NCI-H1436 (cell line): ENCODE measurements around the gene SCN1A.
"Not testable (repeated sequence)": the region's sequence is repeated elsewhere in the genome, so short reads cannot be mapped to it uniquely, and the experiment has no call there.

Source experiments
- DNase-seq: peaks from one replicate; lab custom pipeline; 2025; lab: John Stamatoyannopoulos, UW

SCN1A gene

GRCh38 chr2:166127217-166128155 lies at the start of gene SCN1A:
SCN1A (minus strand) TSS chr2:166128020; CDS start chr2:166073621, 54,399 bp downstream.
- peak; percentile 67 for DNase-seq

DNA sequence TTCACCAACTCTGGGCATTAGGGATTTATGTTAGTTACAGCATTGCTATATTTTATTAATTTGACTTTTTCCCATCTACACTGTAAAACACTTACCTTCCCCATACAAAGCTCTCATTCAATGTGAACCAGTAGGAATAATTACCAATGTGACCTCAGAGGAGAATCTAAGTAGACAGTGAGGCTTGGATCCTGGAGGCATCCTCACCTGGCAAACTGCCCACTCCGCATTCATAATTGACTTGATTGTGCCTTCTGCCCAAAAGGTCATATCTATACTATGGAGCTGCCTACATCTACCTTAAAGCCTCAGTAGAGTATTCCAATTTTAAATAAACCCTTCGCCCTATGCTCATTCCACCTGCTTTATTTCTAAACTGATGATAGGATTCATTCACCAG lies 45.4 kb upstream of the SCN1A start:
- no peak for DNase-seq

- DNase-seq = no peak
These were observed 43.4 kb upstream of the SCN1A start for GRCh38 chr2:166171216-166171615.

GRCh38 chr2:166170356-166170755 lies 42.5 kb upstream of the SCN1A start:
- DNase-seq = no peak

DNA sequence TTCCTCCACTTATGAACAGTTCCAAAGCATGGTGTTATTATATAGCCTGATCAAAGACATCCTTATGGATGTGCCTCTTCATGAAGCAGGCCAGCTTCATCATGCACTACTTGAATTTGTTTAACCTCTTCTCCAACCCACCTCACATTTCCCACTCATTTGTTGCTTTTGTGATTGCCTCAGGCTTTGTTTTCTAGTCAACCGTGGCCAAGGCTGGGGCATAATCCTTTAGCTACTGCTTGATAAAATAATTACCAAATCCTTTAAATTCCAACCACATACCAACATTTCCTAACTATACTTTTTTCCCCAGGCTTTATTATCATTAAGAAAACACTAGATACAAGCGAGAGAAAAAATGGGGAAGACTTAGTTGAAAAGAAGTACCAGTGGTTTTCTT lies 39.6 kb upstream of the SCN1A start:
- DNase-seq = no peak

DNA sequence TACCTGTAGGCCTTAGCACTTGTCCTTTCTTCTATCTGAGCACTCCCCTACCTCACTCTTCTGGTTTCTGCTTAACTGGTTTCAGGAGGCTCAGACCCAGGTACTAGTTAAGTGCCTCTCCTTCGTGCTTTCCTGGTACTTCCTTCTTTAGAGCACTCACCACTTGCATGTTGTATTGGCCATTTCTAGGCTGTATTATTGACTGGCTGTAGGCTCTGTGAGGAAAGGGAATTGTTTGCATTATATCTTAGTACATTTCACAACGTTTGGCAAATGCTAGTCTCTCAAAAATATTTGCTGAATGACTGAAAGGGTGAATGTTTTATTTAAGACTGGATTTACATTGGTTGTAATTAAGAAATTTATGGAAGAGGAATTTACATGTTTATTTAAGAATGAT lies 36.0 kb upstream of the SCN1A start:
- no peak for DNase-seq

DNA sequence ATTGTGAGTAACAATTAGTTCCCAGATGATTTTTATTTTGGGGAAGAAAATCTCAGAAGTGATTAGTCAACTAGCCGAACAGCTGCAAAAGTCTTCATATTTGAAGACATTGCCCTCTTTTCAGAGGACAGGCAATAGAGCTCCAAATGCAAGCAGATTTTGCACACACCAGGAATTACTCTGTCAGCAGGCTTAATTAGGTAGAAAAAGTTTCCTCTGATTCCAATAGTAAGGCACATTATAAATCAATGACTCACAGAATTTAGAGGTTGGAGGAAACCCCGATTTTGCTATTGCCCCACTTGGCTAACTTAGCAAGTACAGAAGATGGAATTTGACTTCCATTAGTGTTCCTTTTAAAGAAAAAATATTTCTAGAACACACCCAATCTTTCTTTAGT lies 30.7 kb upstream of the SCN1A start:
- no peak for DNase-seq

- DNase-seq = no peak
These were observed 29.8 kb upstream of the SCN1A start for GRCh38 chr2:166157578-166157977.

DNA sequence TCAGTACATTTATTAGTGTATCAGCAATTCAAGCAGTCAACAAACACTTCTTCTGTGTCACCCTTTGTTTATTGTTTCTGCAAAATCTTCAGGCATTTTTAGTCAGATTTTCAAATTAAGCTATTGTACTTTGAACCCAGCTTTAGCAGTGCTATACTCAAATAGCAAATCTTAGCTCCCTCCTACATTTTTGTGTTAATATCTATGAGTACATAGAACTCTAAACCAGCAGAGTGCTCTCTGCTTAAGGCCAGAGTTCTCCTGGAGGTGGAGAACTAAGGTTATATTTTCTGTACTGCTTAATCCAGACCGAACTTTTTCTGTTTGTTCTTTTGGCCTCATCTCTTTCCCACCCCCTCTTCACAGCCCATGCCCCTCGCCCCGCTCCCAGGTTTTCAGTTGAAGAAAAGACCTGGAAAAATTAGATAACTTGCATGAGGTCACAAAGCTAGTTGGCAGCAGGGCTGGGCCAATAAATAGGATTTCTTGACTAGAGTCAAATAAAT lies 29.2 kb upstream of the SCN1A start:
- no peak for DNase-seq

GRCh38 chr2:166155589-166155988 lies 27.8 kb upstream of the SCN1A start:
- no peak for DNase-seq

DNA sequence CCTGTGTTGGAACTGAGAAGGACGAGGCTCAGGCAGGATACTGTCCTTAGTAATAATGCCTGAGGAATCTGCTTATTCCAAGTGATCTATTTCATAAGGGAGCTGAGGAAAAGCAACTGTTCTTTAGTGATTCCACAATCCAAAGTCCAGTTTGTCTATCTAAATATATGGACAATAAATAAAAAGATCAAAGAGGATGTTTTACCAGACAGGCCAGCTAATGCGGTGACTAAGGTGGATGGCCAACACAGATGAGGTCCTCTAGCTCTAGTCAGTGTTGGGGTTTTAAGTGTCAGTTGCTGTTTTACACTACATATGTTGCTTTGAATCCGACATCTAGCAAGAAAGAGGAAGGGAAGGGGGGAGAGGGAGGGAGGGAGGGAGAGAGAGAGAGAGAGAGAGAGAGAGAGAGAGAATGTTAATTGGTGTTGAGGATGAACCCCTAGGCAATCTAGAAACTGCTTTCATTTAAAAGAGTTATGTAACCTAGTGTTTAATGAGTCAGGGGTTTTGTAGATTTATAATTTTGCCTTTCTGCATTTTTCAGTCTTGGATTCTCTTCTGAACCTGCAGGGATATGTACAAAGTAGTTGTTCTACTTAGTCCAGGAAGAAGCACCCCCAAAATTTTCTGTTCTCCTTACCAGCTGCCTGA lies 27.0 kb upstream of the SCN1A start:
- no peak for DNase-seq

GRCh38 chr2:166152064-166152463 lies 24.2 kb upstream of the SCN1A start:
- no peak for DNase-seq

DNA sequence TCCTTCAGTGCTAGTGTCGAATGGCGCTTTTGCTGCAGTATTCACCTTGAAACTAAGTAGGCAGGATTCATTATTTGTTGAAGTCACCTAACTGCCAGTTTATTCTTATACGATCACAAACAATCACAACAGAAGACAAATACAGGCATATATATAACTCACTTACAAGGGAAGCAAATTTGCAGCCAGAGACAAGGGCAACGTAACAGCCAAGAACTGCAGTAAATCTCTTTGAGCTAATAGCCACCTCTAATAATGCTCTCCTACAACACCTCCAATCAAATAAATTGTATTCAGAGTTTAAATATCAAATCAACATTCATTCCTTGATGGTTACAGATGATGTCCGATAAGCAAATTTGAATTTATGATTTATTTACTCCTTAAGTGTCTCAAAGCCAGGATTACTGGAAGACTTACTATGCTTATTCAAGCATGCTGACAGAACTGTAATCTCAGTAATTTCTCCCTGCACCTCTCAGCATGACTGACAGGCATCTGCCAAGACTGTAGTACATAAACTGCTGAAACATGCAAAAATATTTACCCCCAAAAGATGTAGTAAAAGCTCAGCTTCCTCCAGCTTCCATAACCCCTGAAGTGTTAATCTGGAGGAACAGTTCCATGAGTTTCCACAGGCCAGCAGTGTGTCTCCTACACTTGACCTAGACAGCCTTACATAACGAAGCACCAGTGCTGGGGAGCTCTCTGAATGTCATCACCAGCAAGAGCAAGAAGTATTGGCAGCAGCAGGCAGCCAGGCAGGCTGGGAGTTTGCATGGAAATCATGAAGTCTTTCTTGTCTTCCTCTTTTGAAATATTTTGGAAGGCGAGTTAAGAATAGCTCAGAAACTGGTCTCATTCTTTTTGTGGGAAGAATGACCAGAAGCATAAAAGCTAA lies 20.9 kb upstream of the SCN1A start:
- no peak for DNase-seq

- DNase-seq = no peak
These were observed 20.1 kb upstream of the SCN1A start for GRCh38 chr2:166147883-166148282.

- DNase-seq = no peak
These were observed 16.3 kb upstream of the SCN1A start for GRCh38 chr2:166144071-166144470.

DNA sequence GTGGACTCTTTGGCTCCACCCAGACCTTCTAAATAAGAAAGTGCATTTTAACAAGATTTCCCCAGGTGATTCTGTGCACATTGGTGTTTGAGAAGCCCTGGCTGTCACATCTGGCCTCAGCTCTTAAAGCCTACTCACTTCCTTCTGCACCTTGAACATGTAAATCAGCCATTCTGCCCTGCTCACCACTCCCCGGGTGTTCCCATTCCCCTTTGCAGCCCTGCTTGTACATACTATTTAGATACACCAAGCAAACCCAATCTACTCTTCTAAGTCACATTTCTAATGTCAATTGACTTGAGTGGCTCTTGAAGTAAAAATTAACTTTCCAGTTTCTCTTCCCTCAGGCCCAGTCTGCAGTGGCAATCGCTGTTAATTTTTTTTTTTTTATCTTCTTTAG lies 13.1 kb upstream of the SCN1A start:
- no peak for DNase-seq

- no peak for DNase-seq
These were observed 12.7 kb upstream of the SCN1A start for GRCh38 chr2:166140475-166140874.

DNA sequence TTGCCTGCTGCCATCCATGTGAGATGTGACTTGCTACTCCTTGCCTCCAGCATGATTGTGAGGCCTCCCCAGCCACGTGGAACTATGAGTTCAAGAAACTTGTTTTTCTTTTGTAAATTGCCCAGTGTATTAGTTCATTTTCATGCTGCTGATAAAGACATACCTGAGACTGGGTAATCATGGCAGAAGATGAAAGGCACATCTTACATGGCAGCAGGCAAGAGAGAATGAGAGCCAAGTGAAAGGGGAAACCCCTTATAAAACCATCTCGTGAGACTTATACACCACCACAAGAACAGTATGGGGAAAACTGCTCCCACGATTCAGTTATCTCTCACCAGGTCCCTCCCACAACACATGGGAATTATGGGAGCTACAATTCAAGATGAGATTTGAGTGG lies 11.7 kb upstream of the SCN1A start:
- DNase-seq = not testable (repeated sequence)

- DNase-seq = no peak
These were observed 10.8 kb upstream of the SCN1A start for GRCh38 chr2:166138667-166139066.

GRCh38 chr2:166138144-166138543 lies 10.3 kb upstream of the SCN1A start:
- DNase-seq = no peak

GRCh38 chr2:166137331-166137730 lies 9.5 kb upstream of the SCN1A start:
- no peak for DNase-seq

DNA sequence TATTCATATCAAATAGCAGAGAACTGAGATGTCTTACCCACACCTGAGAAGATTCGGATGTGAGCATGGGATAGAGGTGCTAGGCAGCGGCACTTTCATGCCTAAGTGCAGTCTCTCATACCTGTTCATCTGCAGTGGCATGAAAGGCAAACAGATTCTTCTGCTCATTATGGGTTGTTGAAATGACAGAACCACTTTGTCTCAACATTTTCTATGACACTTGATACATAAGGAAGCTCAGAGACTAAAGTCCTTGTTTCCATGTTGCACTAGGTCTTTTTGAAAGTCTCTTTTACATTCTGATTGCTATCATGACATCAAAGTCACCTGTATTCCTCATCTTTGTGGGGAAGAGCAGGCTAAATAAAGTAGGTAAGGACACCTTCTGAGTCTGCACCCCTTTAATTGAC lies 8.0 kb upstream of the SCN1A start:
- no peak for DNase-seq
